OCI-M1 (cell line): ENCODE measurements around the gene KDM5C.

Experiments
- DNase-seq: peaks from one replicate; lab custom pipeline; 2025; lab: John Stamatoyannopoulos, UW

The KDM5C gene

GRCh38 chrX:53250556-53250955 lies 25.5 kb upstream of the KDM5C start:
- DNase-seq = no peak

- DNase-seq = peak; percentile 14
Observed at GRCh38 chrX:53249408-53250042, 24.5 kb upstream of the KDM5C start.

- no peak for DNase-seq
Observed at GRCh38 chrX:53247928-53248327, 22.9 kb upstream of the KDM5C start.

GRCh38 chrX:53246231-53246630 lies 21.2 kb upstream of the KDM5C start:
- no peak for DNase-seq

GRCh38 chrX:53244610-53245009 lies 19.6 kb upstream of the KDM5C start:
- DNase-seq = no peak

- DNase-seq = no peak
Observed at GRCh38 chrX:53242310-53242709, 17.3 kb upstream of the KDM5C start.

- DNase-seq = no peak
Observed at GRCh38 chrX:53241558-53241957, 16.6 kb upstream of the KDM5C start.

- peak; percentile 83 for DNase-seq
Observed at GRCh38 chrX:53239474-53239873, 14.5 kb upstream of the KDM5C start.

GRCh38 chrX:53237056-53237455 lies 12.0 kb upstream of the KDM5C start:
- no peak for DNase-seq

- no peak for DNase-seq
Observed at GRCh38 chrX:53236025-53236679, 11.1 kb upstream of the KDM5C start.

- DNase-seq = no peak
Observed at GRCh38 chrX:53235566-53235965, 10.6 kb upstream of the KDM5C start.

- DNase-seq = no peak
Observed at GRCh38 chrX:53234484-53234883, 9.5 kb upstream of the KDM5C start.

GRCh38 chrX:53233536-53233935 lies 8.5 kb upstream of the KDM5C start:
- no peak for DNase-seq

GRCh38 chrX:53230116-53230515 lies 5.1 kb upstream of the KDM5C start:
- DNase-seq = no peak

GRCh38 chrX:53227224-53227765 lies 2.3 kb upstream of the KDM5C start:
- no peak for DNase-seq

GRCh38 chrX:53223955-53224859 lies 800 bp downstream of the KDM5C start:
- DNase-seq = peak; percentile 9

- peak; percentile 5 for DNase-seq
Observed at GRCh38 chrX:53223068-53223693, 1.8 kb downstream of the KDM5C start.

- no peak for DNase-seq
Observed at GRCh38 chrX:53211391-53211978, 13.5 kb downstream of the KDM5C start.

- no peak for DNase-seq
Observed at GRCh38 chrX:53196678-53197077, 28.3 kb downstream of the KDM5C start.

- no peak for DNase-seq
Observed at GRCh38 chrX:53195401-53195800, 29.6 kb downstream of the KDM5C start.

GRCh38 chrX:53194308-53194707 lies 30.7 kb downstream of the KDM5C start:
- DNase-seq = no peak

GRCh38 chrX:53193093-53193492 lies 31.9 kb downstream of the KDM5C start:
- no peak for DNase-seq
